HEK293 (cell line): ENCODE measurements around the gene NXNL2.

Experiments
- HOXA7 ChIP-seq: sonication (generic); formaldehyde crosslinking; IDR thresholded peaks from 2 replicates; pipeline ENCODE4 v1.8.1; 2022; ENCODE audit warnings: missing genetic modification reagents, borderline replicate concordance
- ZBTB21 ChIP-seq: fragments of 450-650 bp; formaldehyde crosslinking; IDR thresholded peaks from 2 replicates; pipeline ENCODE4 v1.5.1; 2017; ENCODE audit warnings: missing biosample characterization, missing genetic modification characterization
- ZNF426 ChIP-seq: fragments of 450-650 bp; formaldehyde crosslinking; IDR thresholded peaks from 2 replicates; pipeline ENCODE4 v1.5.1; 2017; ENCODE audit warnings: missing biosample characterization, missing genetic modification characterization, mild to moderate bottlenecking, inconsistent platforms, moderate library complexity
- TF ChIP-seq, protein P1 (sequence below): fragments of 450-650 bp; formaldehyde crosslinking; IDR thresholded peaks from 2 replicates; pipeline ENCODE4 v1.5.1; 2016; ENCODE audit warnings: missing biosample characterization, missing genetic modification characterization

DNA sequence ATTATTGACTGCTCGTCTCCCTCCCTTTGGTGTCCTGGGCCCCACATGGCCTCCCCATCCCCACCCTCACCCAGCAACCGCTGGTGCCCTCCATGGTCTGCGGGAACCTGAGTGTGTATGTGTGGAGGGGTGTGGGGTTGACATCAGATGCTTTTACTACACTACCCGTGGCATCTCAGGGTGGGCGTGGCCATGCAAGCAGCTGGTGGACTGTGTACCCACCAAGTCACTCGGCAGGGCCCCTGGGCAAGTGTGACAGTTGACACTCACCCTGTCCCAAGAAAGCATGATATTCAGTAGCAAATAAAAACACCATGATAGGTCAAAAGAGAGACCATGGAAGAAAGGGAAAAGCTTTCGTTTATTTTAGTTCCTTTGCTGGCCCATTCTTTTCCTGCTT is 7.4 kb upstream of the NXNL2 start:
- TF ChIP-seq, protein P1, sequence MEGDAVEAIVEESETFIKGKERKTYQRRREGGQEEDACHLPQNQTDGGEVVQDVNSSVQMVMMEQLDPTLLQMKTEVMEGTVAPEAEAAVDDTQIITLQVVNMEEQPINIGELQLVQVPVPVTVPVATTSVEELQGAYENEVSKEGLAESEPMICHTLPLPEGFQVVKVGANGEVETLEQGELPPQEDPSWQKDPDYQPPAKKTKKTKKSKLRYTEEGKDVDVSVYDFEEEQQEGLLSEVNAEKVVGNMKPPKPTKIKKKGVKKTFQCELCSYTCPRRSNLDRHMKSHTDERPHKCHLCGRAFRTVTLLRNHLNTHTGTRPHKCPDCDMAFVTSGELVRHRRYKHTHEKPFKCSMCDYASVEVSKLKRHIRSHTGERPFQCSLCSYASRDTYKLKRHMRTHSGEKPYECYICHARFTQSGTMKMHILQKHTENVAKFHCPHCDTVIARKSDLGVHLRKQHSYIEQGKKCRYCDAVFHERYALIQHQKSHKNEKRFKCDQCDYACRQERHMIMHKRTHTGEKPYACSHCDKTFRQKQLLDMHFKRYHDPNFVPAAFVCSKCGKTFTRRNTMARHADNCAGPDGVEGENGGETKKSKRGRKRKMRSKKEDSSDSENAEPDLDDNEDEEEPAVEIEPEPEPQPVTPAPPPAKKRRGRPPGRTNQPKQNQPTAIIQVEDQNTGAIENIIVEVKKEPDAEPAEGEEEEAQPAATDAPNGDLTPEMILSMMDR (tag by site-specific recombination), result no peak
- TF ChIP-seq ZBTB21 (tag by site-specific recombination) (no peak), HOXA7 (CRISPR knock-in tag) (no peak), ZNF426 (tag by site-specific recombination) (no peak)
